ENCODE results near the gene TNIP1.

The TNIP1 gene

DNA sequence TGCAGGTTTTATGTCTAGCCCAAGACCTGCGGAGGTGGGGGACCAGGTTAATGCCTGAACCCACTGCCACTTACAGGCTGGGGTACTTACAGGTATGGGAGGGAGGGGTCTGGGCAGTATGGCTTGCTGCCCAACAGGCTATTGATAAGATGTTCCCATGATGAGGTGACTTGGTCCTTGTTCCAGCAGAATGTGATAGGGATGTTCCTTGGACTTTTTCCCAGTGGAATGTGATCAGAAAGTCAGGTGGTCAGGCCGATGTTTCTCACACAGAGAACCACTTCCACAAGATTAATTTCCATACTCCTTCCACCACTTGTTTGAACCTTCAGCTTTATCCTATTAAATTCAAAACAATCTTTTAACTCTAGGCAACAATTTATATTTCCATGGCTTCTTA, 87.4 kb downstream of the TNIP1 start:
- H3K27ac ChIP-seq (ENCODE audit: insufficient read depth, low read length, poor library complexity, severe bottlenecking): no peak overlapping the region
- H3K36me3 ChIP-seq (ENCODE audit: control insufficient read depth, insufficient read depth, low read length): no peaks in the 10 kb centered on the region
- no peaks in the 10 kb centered on the region for H3K4me1 ChIP-seq (ENCODE audit: control insufficient read depth, insufficient read depth, low read length, poor library complexity, severe bottlenecking)
- no peaks in the 10 kb centered on the region for H3K27me3 ChIP-seq (replicated peaks; ENCODE audit: control insufficient read depth, insufficient read depth, low read length, poor library complexity, severe bottlenecking)
- H3K4me3 ChIP-seq (ENCODE audit: insufficient read depth, low read depth, low read length, poor library complexity, severe bottlenecking): no peak overlapping the region
- no peaks in the 10 kb centered on the region for H3K9me3 ChIP-seq (ENCODE audit: control insufficient read depth, low read length)
- DNase-seq: no peak

DNA sequence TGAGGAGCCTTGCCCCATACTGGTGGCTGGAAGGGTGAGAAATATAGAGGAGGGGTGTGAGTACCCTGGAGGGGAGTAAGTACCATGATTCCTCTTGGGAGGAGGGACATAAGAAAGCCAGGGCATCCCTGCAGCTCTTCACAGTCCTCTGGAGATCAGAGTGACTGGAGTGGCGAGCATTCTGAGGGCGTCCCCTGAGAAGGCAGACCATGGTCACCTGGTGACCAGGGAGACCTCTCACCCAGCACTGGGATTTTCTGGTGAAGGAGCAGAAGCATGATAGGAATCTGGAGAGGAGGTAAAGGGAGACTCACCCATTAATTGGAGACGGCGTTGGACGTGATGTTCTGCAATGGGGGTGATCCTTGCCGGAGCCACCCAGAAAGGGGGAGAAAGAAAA, 88.1 kb downstream of the TNIP1 start:
- H3K27me3 ChIP-seq (replicated peaks; ENCODE audit: control insufficient read depth, insufficient read depth, low read length, poor library complexity, severe bottlenecking): no peaks in the 10 kb centered on the region
- no peaks in the 10 kb centered on the region for H3K4me1 ChIP-seq (ENCODE audit: control insufficient read depth, insufficient read depth, low read length, poor library complexity, severe bottlenecking)
- H3K27ac ChIP-seq (ENCODE audit: insufficient read depth, low read length, poor library complexity, severe bottlenecking): no peak overlapping the region
- no peaks in the 10 kb centered on the region for H3K36me3 ChIP-seq (ENCODE audit: control insufficient read depth, insufficient read depth, low read length)
- DNase-seq: no peak
- no peaks in the 10 kb centered on the region for H3K9me3 ChIP-seq (ENCODE audit: control insufficient read depth, low read length)
- no peak overlapping the region for H3K4me3 ChIP-seq (ENCODE audit: insufficient read depth, low read depth, low read length, poor library complexity, severe bottlenecking)

GRCh38 chr5:150989695-150990094, 91.1 kb downstream of the TNIP1 start:
- no peak overlapping the region for H3K27ac ChIP-seq (ENCODE audit: insufficient read depth, low read length, poor library complexity, severe bottlenecking)
- H3K4me1 ChIP-seq (ENCODE audit: control insufficient read depth, insufficient read depth, low read length, poor library complexity, severe bottlenecking): no peaks in the 10 kb centered on the region
- H3K27me3 ChIP-seq (replicated peaks; ENCODE audit: control insufficient read depth, insufficient read depth, low read length, poor library complexity, severe bottlenecking): no peaks in the 10 kb centered on the region
- DNase-seq: no peak
- no peaks in the 10 kb centered on the region for H3K36me3 ChIP-seq (ENCODE audit: control insufficient read depth, insufficient read depth, low read length)
- H3K4me3 ChIP-seq (ENCODE audit: insufficient read depth, low read depth, low read length, poor library complexity, severe bottlenecking): no peak overlapping the region
- no peaks in the 10 kb centered on the region for H3K9me3 ChIP-seq (ENCODE audit: control insufficient read depth, low read length)

GRCh38 chr5:150987746-150988145, 93.1 kb downstream of the TNIP1 start:
- no peaks in the 10 kb centered on the region for H3K36me3 ChIP-seq (ENCODE audit: control insufficient read depth, insufficient read depth, low read length)
- no peak for DNase-seq
- no peak overlapping the region for H3K4me3 ChIP-seq (ENCODE audit: insufficient read depth, low read depth, low read length, poor library complexity, severe bottlenecking)
- H3K9me3 ChIP-seq (ENCODE audit: control insufficient read depth, low read length): no peaks in the 10 kb centered on the region
- no peak overlapping the region for H3K27ac ChIP-seq (ENCODE audit: insufficient read depth, low read length, poor library complexity, severe bottlenecking)
- no peaks in the 10 kb centered on the region for H3K27me3 ChIP-seq (replicated peaks; ENCODE audit: control insufficient read depth, insufficient read depth, low read length, poor library complexity, severe bottlenecking)
- no peaks in the 10 kb centered on the region for H3K4me1 ChIP-seq (ENCODE audit: control insufficient read depth, insufficient read depth, low read length, poor library complexity, severe bottlenecking)

All from effector memory CD4-positive, alpha-beta T cell (primary cell).